T-helper 17 cell (primary cell): Measurements from ENCODE around the gene SUGT1. TPM values are rescaled to one million over a fixed set of nuclear protein-coding genes. Genes with fewer than 3 reads are reported as not detected.

Source experiments
- ATAC-seq: fragments of 150-1000 bp; cut with Tn5 transposase; 2 replicates; pipeline ENCODE4 v1.10.0; 2021; ENCODE audit warnings: mild to moderate bottlenecking, moderate library complexity
- DNase-seq, 3 donors: peaks; one replicate each; pipeline versions ENCODE4 v3.0.0 to v3.0.0-alpha.2; 2020 to 2021
- H3K9me3 ChIP-seq: one replicate; pipeline ENCODE4 v1.7.0; 2013; ENCODE audit warnings: low read length, mild to moderate bottlenecking; ENCODE audit not compliant: control insufficient read depth, poor library complexity, severe bottlenecking
- H3K27ac Mint-ChIP-seq: one replicate; pipeline ENCODE4 v1.8.0; 2022; ENCODE audit warnings: mild to moderate bottlenecking, moderate library complexity, mixed read lengths
- H3K27me3 Mint-ChIP-seq: one replicate; pipeline ENCODE4 v1.8.0; 2022; ENCODE audit warnings: mixed read lengths
- H3K36me3 Mint-ChIP-seq: one replicate; pipeline ENCODE4 v1.8.0; 2022; ENCODE audit warnings: low read depth, mixed read lengths
- H3K4me1 Mint-ChIP-seq: one replicate; pipeline ENCODE4 v1.8.0; 2022; ENCODE audit warnings: mild to moderate bottlenecking, mixed read lengths
- H3K4me3 Mint-ChIP-seq: one replicate; pipeline ENCODE4 v1.8.0; 2022; ENCODE audit warnings: mild to moderate bottlenecking, moderate library complexity, mixed read lengths
- total RNA-seq, 4 donors: library from RNA in 2 of 4; stranded (reverse) in 2 of 4; gene quantifications; one replicate each; pipeline ENCODE4 v1.2.3 and lab custom pipeline; 2022 to 2026

Gene SUGT1
- total RNA-seq, 2 donors from 2014 or later: 23.7 to 27.4 TPM

DNA sequence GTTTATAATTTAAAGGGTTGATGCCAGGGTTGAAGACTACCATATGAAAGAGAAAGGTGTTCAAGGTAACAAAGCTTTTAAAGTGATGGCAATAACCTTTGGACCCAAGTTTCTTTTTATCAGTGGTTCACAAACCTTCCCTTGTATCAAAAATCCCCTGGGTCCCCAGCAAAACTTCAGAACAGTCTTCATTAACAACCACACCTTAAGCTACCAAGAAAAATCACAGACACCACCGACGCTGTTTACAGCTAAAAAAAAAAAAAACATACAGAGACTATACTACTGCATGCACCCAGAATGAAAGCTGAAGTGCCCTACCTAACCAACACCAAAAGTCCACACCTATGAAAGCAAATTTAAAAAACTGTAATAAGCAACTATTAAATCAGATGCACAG lies 73.6 kb downstream of the SUGT1 start:
- Mint-ChIP-seq H3K27me3 (peaks cover 4% of the 10 kb centered on the region), H3K4me1 (no peaks in the 10 kb centered on the region), H3K4me3 (no peak overlapping the region), H3K36me3 (no peaks in the 10 kb centered on the region), H3K27ac (no peak overlapping the region)
- DNase-seq (no peak), ATAC-seq (no peak)
- no peaks in the 10 kb centered on the region for H3K9me3 ChIP-seq

GRCh38 chr13:52734075-52734623 lies 81.5 kb downstream of the SUGT1 start:
- DNase-seq: no peak
- Mint-ChIP-seq H3K4me3 (no peak overlapping the region), H3K27ac (no peak overlapping the region), H3K4me1 (no peaks in the 10 kb centered on the region), H3K27me3 (peaks cover 36% of the 10 kb centered on the region), H3K36me3 (no peaks in the 10 kb centered on the region)
- no peaks in the 10 kb centered on the region for H3K9me3 ChIP-seq
- ATAC-seq: no peak

- H3K9me3 ChIP-seq: no peaks in the 10 kb centered on the region
- Mint-ChIP-seq H3K4me3 (no peak overlapping the region), H3K27ac (no peak overlapping the region), H3K27me3 (peaks cover 59% of the 10 kb centered on the region), H3K4me1 (no peaks in the 10 kb centered on the region), H3K36me3 (peaks cover 2% of the 10 kb centered on the region)
- ATAC-seq (no peak), DNase-seq (no peak)
Measured at GRCh38 chr13:52736891-52737290, 84.3 kb downstream of the SUGT1 start.

DNA sequence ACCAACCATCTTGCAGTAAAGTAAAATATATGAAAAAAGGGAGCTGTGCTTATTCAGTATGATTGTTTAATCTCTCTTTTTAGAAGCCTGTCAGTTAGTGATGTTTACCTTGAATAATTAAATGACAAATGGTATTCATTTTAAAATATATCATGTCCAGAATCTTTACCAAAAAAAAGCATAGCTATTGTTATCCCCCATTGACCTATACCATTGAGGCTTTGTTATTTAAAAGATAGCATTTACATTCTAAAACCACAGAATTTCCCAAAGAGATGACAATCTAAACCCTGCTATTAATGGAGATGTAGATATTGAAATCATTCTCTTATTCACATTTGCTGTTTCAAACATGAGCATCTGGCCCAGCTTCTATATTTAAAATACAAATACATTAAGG lies 84.8 kb downstream of the SUGT1 start:
- Mint-ChIP-seq H3K27me3 (peaks cover 64% of the 10 kb centered on the region), H3K36me3 (peaks cover 2% of the 10 kb centered on the region), H3K4me1 (no peaks in the 10 kb centered on the region), H3K4me3 (no peak overlapping the region), H3K27ac (no peak overlapping the region)
- no peak for ATAC-seq
- H3K9me3 ChIP-seq: no peaks in the 10 kb centered on the region
- no peak for DNase-seq

GRCh38 chr13:52737965-52738364 lies 85.3 kb downstream of the SUGT1 start:
- ATAC-seq (no peak), DNase-seq (no peak)
- no peaks in the 10 kb centered on the region for H3K4me1 Mint-ChIP-seq
- no peak overlapping the region for H3K27ac Mint-ChIP-seq
- peaks cover 2% of the 10 kb centered on the region for H3K36me3 Mint-ChIP-seq
- H3K4me3 Mint-ChIP-seq: peak overlapping the region; percentile 71
- peaks cover 61% of the 10 kb centered on the region for H3K27me3 Mint-ChIP-seq
- H3K9me3 ChIP-seq: no peaks in the 10 kb centered on the region

- H3K27me3 Mint-ChIP-seq: peaks cover 56% of the 10 kb centered on the region
- no peak overlapping the region for H3K4me3 Mint-ChIP-seq
- H3K36me3 Mint-ChIP-seq: peaks cover 2% of the 10 kb centered on the region
- ATAC-seq (peak; percentile 36), DNase-seq (no peak)
- no peaks in the 10 kb centered on the region for H3K4me1 Mint-ChIP-seq
- H3K9me3 ChIP-seq: no peaks in the 10 kb centered on the region
- H3K27ac Mint-ChIP-seq: no peak overlapping the region
Measured at GRCh38 chr13:52738719-52739467, 86.3 kb downstream of the SUGT1 start.

- H3K9me3 ChIP-seq: no peaks in the 10 kb centered on the region
- ATAC-seq: no peak
- Mint-ChIP-seq H3K27ac (no peak within 1 kb of the TSS), H3K36me3 (peaks cover 2% of the 10 kb centered on the region), H3K4me3 (peak within 1 kb of the TSS; percentile 62), H3K4me1 (no peaks in the 10 kb centered on the region), H3K27me3 (peaks cover 52% of the 10 kb centered on the region)
- no peak for DNase-seq
Measured at GRCh38 chr13:52739468-52740071, 86.9 kb downstream of the SUGT1 start, which contains the start of gene CNMD. TSS of gene CNMD (minus strand) at chr13:52739820. CDS start at chr13:52739701, 119 bp downstream.

DNA sequence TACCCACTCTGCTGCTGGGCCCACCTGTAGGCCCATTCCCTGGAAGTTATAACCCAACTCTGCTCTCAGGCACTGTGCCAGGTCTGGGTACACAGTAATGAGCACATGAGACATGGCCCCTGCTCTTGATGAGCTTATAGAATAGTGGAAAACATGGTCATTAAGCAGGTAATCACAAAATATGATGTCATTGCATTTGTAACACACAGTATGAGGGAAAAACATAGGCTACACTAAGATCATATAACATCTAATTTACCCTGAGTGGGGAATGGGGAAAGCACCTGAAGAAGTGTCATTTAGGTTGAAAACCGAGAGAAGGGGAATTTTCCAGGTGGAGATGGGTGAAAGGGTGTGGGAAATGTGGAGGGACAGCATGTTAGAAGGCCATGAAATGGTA lies 90.9 kb downstream of the SUGT1 start:
- no peak for ATAC-seq
- H3K27me3 Mint-ChIP-seq: peaks cover 57% of the 10 kb centered on the region
- no peak for DNase-seq
- no peak overlapping the region for H3K27ac Mint-ChIP-seq
- H3K36me3 Mint-ChIP-seq: peaks cover 6% of the 10 kb centered on the region
- H3K4me1 Mint-ChIP-seq: no peaks in the 10 kb centered on the region
- no peak overlapping the region for H3K4me3 Mint-ChIP-seq
- no peaks in the 10 kb centered on the region for H3K9me3 ChIP-seq

DNA sequence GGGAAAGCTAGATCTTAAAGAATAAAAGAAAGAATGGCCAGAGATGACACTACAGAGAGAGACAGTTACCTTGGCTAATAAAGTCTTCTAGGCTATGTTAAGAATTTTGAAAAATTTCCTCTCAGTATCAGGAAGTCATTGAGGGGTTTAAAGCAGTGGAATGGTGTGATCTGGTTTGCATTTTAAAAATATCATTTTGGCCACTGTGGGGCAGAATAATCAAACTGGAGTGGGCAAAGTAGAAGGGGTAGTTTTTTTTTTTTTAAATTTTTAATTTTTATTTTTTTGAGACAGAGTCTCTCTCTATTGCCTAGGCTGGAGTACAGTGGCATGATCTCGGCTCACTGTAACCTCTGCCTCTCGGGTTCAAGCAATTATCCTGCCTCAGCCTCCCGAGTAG lies 91.4 kb downstream of the SUGT1 start:
- no peak for ATAC-seq
- H3K4me3 Mint-ChIP-seq: no peak overlapping the region
- peaks cover 6% of the 10 kb centered on the region for H3K36me3 Mint-ChIP-seq
- no peak for DNase-seq
- H3K4me1 Mint-ChIP-seq: no peaks in the 10 kb centered on the region
- peaks cover 58% of the 10 kb centered on the region for H3K27me3 Mint-ChIP-seq
- no peak overlapping the region for H3K27ac Mint-ChIP-seq
- no peaks in the 10 kb centered on the region for H3K9me3 ChIP-seq

DNA sequence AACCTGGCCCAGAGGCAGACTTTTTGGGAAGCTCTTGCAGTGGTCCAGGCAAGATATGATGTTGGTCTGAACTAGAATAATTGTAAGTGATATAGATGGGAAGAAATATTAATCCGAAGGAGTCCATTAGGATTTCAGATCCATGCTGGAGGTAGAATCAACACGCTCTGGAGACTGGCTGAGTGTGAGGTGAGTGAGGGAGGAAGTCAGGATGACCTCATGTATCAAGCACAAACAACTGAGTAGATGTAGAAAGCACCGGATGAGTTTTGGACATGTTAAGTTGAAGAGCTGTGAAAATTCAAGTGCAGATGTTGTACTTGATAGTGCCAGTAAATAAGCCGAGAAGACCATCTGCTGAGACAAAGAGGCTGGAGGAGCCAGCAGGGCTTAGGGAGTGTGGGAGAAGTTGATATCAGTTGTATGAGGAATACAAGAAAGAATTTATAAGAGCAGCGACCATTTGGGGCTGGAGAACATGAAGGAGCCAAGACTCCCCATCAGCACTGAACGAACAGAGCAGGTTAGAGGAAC lies 92.3 kb downstream of the SUGT1 start:
- Mint-ChIP-seq H3K4me1 (no peaks in the 10 kb centered on the region), H3K36me3 (peaks cover 6% of the 10 kb centered on the region), H3K27me3 (peaks cover 63% of the 10 kb centered on the region), H3K27ac (no peak overlapping the region), H3K4me3 (no peak overlapping the region)
- DNase-seq (no peak), ATAC-seq (no peak)
- H3K9me3 ChIP-seq: no peaks in the 10 kb centered on the region

GRCh38 chr13:52746141-52746540 lies 93.5 kb downstream of the SUGT1 start:
- ATAC-seq (no peak), DNase-seq (no peak)
- no peaks in the 10 kb centered on the region for H3K4me1 Mint-ChIP-seq
- H3K36me3 Mint-ChIP-seq: peaks cover 5% of the 10 kb centered on the region
- H3K27ac Mint-ChIP-seq: no peak overlapping the region
- H3K27me3 Mint-ChIP-seq: peaks cover 63% of the 10 kb centered on the region
- H3K9me3 ChIP-seq: no peaks in the 10 kb centered on the region
- no peak overlapping the region for H3K4me3 Mint-ChIP-seq

GRCh38 chr13:52749419-52749818 lies 96.8 kb downstream of the SUGT1 start:
- peaks cover 64% of the 10 kb centered on the region for H3K27me3 Mint-ChIP-seq
- no peaks in the 10 kb centered on the region for H3K4me1 Mint-ChIP-seq
- DNase-seq: no peak
- H3K4me3 Mint-ChIP-seq: no peak overlapping the region
- H3K27ac Mint-ChIP-seq: no peak overlapping the region
- peaks cover 6% of the 10 kb centered on the region for H3K36me3 Mint-ChIP-seq
- no peaks in the 10 kb centered on the region for H3K9me3 ChIP-seq
- no peak for ATAC-seq
